ENCODE data around the gene THSD8. TPM values are rescaled to one million over a fixed set of nuclear protein-coding genes. Genes with fewer than 3 reads are reported as not detected.
A peak's percentile ranks its signal among the peaks of the same experiment; 100 is the strongest.

Gene THSD8
- polyA plus RNA-seq, 1 experiment: 1.6 TPM

DNA sequence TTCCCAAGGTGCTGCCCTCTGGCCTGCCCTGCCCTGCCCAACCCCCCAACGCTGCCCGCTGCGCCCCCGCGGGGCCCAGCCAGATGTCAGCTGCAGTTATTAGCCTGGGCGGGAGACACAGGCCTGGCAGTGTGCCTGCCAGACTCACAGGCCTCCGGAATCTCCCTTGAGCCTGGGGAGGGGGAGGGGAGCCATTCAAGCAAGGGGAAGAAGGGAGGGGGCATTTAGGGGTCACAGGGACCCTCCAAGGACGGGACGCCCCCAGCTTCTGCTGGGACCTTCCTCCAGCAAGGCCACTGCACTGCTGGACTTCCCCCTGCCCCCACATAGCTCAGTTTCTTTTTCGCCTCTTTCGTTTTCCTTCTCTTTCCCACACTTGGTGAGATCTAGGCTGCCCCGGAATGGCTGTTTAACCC is 13.2 kb upstream of the THSD8 start:
- POLR2A ChIA-PET: interaction anchor here (0.6 to 1.9 kb wide), 4 partner anchors 11 to 145 kb away, joined by 3 to 16 read pairs (median 4); partner anchors contain the start of gene FARSA
- H3K9me3 ChIP-seq (ENCODE audit: control insufficient read depth, insufficient read depth, low read length): peaks cover 10% of the 10 kb centered on the region; the same call in 1 of the 2 replicates
- TF ChIP-seq, protein P1, sequence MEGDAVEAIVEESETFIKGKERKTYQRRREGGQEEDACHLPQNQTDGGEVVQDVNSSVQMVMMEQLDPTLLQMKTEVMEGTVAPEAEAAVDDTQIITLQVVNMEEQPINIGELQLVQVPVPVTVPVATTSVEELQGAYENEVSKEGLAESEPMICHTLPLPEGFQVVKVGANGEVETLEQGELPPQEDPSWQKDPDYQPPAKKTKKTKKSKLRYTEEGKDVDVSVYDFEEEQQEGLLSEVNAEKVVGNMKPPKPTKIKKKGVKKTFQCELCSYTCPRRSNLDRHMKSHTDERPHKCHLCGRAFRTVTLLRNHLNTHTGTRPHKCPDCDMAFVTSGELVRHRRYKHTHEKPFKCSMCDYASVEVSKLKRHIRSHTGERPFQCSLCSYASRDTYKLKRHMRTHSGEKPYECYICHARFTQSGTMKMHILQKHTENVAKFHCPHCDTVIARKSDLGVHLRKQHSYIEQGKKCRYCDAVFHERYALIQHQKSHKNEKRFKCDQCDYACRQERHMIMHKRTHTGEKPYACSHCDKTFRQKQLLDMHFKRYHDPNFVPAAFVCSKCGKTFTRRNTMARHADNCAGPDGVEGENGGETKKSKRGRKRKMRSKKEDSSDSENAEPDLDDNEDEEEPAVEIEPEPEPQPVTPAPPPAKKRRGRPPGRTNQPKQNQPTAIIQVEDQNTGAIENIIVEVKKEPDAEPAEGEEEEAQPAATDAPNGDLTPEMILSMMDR (IDR thresholded peaks at IDR 0.05; ENCODE audit: low read depth, low read length): no peak
- no peak for DNase-seq (ENCODE audit: low read depth, low spot score)
- H3K27me3 ChIP-seq (ENCODE audit: control insufficient read depth, insufficient read depth, low read length): no peaks in the 10 kb centered on the region
- peak overlapping the region; percentile 88 for H3K27ac ChIP-seq (ENCODE audit: low read depth, low read length)
- H3K4me3 ChIP-seq (ENCODE audit: low read depth, low read length): peak overlapping the region; percentile 46
- CTCF ChIA-PET: interaction anchor here (0.6 to 2.3 kb wide), 7 partner anchors 7 to 1077 kb away, joined by 3 to 12 read pairs (median 5); no protein-coding TSS in a partner anchor

DNA sequence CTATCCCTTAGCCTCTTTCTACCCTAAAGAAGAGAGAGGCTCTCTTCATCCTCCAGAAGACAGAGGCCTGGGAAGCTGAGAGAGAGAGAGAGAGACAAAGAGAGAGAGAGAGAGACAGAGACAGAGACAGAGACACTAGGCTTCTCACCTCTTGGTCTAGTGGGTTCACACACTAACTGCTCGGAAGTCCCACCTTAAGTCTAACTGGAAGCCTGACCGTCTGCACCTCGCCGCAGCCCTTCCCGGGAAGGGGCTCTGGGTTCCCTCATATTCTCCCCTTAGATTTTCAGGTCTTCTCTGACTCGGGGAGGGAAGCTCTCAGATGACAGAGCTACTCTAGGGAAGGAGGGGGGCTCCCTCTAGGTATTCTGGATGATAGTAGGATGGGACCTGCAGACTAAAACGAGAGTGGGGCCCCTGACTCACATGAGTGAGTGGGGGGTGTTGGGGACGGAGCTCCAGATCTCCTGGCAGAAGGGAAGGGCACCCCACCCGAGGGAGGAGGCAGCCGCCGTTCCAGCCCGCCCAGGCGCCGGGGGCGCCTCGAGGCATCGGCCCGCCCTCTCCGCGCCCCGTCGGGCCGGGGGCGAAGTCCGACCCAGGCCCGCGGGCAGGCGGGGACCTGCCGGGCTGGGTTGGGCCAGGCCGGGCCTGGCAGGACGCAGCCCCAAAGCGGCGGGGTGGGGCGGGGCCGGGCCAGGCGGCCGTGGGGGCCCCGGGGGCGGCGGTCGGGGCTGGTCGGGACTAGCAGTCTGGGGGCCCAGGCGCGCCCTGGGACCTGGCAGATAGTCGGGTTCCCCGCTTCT is 12.6 kb upstream of the THSD8 start:
- no peak for DNase-seq (ENCODE audit: low read depth, low spot score)
- Histone ChIP-seq H3K9me3 (ENCODE audit: control insufficient read depth, insufficient read depth, low read length) (peaks cover 10% of the 10 kb centered on the region; the same call in 1 of the 2 replicates), H3K4me3 (ENCODE audit: low read depth, low read length) (peak overlapping the region; percentile 46), H3K27me3 (ENCODE audit: control insufficient read depth, insufficient read depth, low read length) (no peaks in the 10 kb centered on the region), H3K27ac (ENCODE audit: low read depth, low read length) (peak overlapping the region; percentile 88)
- POLR2A ChIA-PET: interaction anchor here (0.6 to 1.9 kb wide), 5 partner anchors 11 to 157 kb away, joined by 3 to 16 read pairs (median 4); partner anchors contain the start of gene FARSA
- TF ChIP-seq, protein P1 (IDR thresholded peaks at IDR 0.05; ENCODE audit: low read depth, low read length): no peak
- CTCF ChIA-PET: interaction anchor here (0.6 to 2.3 kb wide), 5 partner anchors 11 to 1076 kb away, joined by 3 to 12 read pairs (median 6); no protein-coding TSS in a partner anchor

- Histone ChIP-seq H3K27ac (ENCODE audit: low read depth, low read length) (peak overlapping the region; percentile 91), H3K4me3 (ENCODE audit: low read depth, low read length) (peak overlapping the region; percentile 57), H3K27me3 (ENCODE audit: control insufficient read depth, insufficient read depth, low read length) (no peaks in the 10 kb centered on the region), H3K9me3 (ENCODE audit: control insufficient read depth, insufficient read depth, low read length) (peaks cover 10% of the 10 kb centered on the region; the same call in 1 of the 2 replicates)
- CTCF ChIA-PET: interaction anchor here (1.6 to 3.6 kb wide), 4 partner anchors 12 to 29 kb away, joined by 5 to 28 read pairs (median 11); no protein-coding TSS in a partner anchor
- TF ChIP-seq, protein P1 (IDR thresholded peaks at IDR 0.05; ENCODE audit: low read depth, low read length): no peak
- peak; percentile 92 for DNase-seq (ENCODE audit: low read depth, low spot score)
- POLR2A ChIA-PET: interaction anchor here (0.6 to 4.5 kb wide), 7 partner anchors 7 to 156 kb away, joined by 4 to 157 read pairs (median 11); partner anchors contain the start of genes PRDX2 and THSD8
Observed at GRCh38 chr19:12789904-12790619, 11.8 kb upstream of the THSD8 start.

GRCh38 chr19:12790628-12791344 is 11.1 kb upstream of the THSD8 start:
- Histone ChIP-seq H3K27me3 (ENCODE audit: control insufficient read depth, insufficient read depth, low read length) (no peaks in the 10 kb centered on the region), H3K27ac (ENCODE audit: low read depth, low read length) (peak overlapping the region; percentile 91), H3K9me3 (ENCODE audit: control insufficient read depth, insufficient read depth, low read length) (peaks cover 10% of the 10 kb centered on the region; the same call in 1 of the 2 replicates), H3K4me3 (ENCODE audit: low read depth, low read length) (peak overlapping the region; percentile 57)
- no peak for DNase-seq (ENCODE audit: low read depth, low spot score)
- TF ChIP-seq, protein P1 (IDR thresholded peaks at IDR 0.05; ENCODE audit: low read depth, low read length): no peak
- POLR2A ChIA-PET: interaction anchor here (0.5 to 4.5 kb wide), 21 partner anchors 8 to 653 kb away, joined by 3 to 157 read pairs (median 8); partner anchors contain the start of genes DHPS, GCDH, GET3 and PRDX2
- CTCF ChIA-PET: interaction anchor here (1.1 to 3.6 kb wide), 4 partner anchors 13 to 30 kb away, joined by 6 to 28 read pairs (median 14); no protein-coding TSS in a partner anchor
